GM19351 (cell line): Measurements from ENCODE around the gene USP8.
"Not testable (repeated sequence)": the region's sequence is repeated elsewhere in the genome, so short reads cannot be mapped to it uniquely, and the experiment has no call there.

Experiments
- ATAC-seq: cut with Tn5 transposase; IDR thresholded peaks from one replicate; pipeline ENCODE4 v1.9.1; 2021; ENCODE audit warnings: mild to moderate bottlenecking, moderate library complexity; ENCODE audit not compliant: unreplicated experiment

Gene USP8

DNA sequence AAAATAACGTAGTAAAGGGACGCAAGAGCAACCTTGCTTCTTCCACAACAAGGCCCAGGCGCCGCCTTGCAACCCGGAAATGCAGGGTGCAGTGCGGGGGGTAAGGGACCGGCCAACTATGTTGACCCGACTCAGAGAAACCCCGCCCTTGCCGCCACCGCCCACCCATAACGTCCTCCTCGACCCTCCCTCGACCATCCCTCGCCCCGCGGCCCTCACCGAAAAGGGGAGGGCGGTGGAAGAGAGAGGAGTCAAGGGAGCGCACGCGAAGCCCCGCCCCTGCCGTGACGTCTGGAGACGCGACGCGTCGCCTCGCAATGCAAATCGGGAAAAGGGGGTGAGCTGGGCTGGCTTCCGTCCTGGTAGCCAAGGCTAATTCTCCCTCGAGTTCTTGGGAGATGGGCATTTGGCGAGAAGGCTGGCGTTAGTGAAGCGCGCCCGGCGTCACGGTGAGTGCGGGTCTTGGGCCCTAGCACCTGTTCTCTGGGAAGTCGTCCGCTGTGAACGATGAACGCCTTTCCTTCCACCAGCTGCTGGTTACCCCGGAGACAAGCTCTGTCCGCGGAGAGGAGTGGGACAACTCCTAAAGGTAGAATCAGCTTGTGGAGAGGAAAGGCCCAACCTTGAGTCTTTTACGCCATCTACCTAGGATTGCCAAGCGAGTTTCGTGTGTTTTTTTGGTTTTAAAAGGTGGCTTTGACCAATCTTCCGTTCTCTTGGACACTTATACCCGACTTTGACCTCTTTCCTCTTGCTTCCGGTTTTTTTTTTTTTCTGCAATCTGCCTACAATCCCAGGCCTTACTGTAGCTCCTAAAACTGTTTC, at the start of gene USP8:
Gene USP8 (plus strand): TSS at position 340 of the 825 bp plus-strand sequence. CDS start 14,669 bp downstream, outside the sequence.
- ATAC-seq = peak; percentile 94

DNA sequence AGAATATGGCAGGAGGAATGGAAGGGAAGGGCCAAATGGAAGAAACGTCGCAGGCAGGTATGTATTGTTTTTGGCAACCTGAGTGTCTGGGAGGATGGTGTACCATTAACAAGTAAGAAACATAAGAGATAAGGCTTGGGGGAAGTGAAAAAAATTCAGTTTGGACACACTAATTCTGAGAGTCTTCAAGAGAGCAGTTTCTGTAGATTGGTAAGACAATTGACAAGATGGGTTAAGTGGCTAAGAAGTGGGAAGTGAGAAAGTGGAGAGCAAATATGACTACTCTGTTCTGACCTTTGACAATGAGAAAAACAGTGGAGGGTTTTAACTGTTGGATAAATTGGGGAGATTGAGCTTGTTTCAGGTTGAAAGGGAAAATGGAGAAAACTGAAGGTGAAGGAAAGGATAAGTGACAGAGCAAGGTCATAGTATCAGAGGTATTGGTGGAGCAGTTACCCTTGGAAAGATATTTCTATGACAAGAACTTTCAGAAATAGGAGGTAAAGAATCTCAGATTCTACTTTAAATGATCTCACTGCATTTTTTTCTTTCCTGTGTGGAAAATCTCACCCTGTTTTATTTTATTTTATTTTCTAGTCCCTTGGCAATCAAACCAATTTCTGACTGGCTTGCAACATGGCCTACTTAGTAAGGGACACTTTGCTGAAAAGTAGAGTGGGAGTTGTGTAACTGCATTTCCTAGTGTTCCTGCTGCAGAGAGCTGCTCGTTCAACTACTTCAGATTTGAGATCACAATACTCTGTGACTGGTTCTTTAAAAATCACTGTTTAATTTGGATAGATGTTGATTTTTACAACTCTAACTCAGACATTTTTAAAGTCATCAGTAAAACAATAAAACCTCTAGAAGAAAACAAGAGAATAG, 46.1 kb upstream of the USP8 start:
- peak; percentile 98 for ATAC-seq

DNA sequence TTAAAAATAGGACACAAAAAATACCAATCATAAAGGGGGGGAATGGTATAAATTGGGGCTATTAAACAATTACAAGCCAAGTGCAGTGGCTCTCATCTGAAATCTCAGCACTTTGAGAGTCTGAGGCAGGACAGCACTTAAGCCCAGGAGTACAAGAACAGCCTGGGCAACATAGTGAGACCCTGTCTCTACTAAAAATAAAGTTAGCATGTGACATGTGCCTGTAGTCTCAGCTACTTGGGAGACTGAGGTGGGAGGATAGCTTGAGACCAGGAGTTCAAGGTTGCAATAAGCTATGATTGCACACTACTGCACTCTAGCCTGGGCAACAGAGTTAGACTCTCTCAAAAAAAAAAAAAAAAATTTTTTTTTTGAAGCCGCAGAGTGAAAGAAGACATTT, 45.4 kb upstream of the USP8 start:
- no peak for ATAC-seq

DNA sequence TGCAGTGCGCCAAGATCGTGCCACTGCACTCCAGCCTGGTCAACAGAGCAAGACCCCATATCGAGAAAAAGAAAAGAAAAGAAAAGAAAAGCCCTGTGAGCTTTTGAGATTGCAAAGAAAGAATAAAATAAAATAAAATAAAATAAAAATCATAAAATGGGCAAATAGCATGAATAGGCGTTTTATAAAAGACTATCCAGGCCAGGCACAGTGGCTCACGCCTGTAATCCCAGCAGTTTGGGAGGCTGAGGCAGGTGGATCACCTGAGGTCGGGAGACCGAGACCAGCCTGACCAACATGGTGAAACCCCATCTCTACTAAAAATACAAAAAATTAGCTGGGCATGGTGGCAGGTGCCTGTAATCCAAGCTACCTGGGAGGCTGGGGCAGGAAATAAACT, 44.8 kb upstream of the USP8 start:
- ATAC-seq = not testable (repeated sequence)

DNA sequence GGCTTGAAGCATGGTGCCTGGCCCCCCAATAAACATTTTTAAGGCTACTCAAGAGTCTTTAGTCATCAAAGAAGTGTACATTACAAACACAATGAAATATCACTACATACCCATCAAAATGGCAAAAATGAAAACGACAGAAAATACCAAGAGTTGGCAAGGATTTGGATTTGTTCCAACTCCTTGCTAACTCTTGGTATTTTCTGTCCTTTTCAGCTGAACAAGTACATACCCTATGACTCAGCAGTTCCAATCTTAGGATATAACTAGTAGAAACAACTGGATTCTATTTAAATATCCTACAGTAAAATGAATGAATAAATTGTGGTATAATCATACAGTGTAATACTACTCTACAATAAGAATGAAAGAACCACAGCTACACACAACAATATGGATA, 44.1 kb upstream of the USP8 start:
- ATAC-seq = no peak

DNA sequence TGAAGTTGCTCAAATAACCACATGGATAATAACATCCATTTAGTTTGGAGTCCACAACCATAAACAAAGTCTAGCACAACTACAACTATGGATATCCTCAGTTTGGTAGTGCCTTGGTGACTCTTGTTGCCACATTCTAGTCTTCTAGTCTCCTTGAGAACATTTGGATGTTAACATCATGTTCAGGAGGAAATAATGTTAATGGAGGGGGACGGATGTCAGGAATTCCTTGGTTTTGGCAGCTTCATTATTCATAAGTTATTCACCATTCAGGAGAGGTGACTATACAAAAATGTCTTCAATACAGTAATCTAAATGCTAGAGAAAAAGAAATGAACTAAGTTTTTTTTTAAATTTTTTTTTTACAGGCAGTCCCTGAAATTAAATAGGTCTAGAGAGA, 42.8 kb upstream of the USP8 start:
- ATAC-seq = no peak

DNA sequence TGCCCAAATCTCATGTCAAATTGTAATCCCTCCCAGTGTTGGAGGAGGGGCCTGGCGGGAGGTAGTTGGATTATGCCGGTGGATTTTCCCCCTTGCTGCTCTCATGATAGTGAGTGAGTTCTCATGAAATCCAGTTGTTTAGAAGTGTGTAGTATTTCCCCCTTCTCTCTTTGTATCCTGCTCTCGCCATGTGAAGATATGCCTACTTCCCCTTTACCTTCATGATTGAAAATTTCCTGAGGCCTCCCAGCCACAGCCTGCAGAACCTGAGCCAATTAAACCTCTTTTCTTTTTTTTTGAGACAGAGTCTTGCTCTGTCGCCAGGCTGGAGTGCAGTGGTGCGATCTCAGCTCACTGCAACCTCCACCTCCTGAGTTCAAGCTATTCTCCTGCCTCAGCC, 41.8 kb upstream of the USP8 start:
- ATAC-seq = not testable (repeated sequence)

DNA sequence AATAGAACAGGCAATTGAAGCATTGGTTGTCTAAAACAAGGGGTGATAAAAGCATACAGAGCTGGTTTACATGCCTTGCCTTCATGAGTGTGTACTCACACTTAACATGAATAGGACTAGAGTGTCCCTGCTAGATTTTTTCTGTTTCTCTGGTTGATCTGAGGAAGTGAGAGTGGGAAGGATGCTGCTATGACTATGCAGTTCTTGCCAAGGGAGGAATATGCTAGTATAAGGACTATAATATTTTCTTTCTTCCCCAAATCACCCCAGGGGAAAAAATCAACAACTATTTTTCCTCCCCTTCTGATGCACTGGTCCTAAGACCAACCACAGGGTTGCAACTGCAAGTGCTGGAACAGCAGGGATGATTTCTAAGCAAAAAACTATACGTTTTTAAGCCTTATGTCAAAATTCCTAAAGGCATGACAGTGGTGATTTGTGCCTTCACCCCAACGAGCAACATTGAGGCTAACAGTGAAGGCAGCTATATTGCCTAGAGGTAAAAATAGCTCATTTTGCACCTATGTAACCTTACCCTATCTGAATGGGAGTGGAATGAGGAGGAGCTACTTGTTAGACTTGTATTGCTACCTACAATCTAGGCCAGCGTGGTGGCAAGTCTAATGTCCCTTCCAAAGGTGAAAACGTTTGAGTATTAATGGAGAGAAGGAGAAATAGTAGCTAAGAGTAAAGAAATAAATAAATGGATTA, 33.5 kb upstream of the USP8 start:
- ATAC-seq = peak; percentile 82

DNA sequence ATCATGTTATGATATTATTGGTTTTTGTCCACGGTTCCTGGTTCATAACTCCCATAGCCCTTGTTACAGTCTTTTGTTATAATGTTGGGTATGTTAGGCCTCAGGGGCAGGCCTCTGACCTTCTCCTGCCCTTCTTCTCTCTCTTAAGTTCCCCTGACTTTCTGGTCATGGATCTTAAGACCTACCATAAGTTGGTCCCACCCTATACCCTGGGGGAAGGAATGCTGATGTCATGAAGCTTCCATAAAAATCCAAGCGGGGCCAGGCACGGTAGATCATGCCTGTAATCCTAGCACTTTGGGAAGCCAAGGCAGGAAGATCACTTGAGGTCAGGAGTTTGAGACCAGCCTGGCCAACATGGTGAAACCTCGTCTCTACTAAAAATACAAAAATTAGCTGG, 32.6 kb upstream of the USP8 start:
- not testable (repeated sequence) for ATAC-seq

DNA sequence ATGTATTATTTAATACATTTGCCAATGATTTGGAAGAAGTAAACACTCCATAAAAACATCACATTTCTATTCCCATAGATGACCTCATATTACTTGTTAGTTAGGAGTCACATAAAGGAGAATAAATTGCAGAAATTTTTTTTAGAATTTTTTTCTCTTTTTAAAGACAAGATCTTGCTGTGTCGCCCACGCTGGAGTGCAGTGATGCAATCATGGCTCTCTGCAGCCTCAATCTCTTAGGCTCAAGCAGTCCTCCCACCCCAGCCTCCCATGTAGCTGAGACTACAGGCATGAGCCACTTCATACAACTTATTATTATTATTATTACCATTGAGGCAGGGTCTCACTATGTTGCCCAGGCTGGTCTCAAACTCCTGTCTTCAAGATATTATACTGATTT, 12.3 kb upstream of the USP8 start:
- ATAC-seq = no peak

DNA sequence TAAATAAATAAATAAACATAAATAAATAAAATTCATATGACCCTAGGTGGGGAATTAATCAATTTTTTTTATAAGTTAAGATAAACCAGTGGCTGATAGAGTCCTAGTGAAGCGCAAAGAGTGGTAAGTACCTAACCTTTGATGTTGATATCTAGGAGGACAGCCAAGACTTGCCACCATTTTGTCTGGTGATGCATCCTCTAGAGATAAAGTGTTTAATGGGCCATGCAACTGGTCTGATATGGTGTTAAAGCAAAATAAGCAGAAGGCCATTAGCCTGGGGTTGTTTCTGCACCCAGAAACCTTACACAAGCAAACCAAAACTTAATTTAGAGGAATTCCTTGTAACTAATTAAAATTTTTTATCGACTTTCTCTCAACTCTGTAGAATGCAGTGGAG, 9.6 kb upstream of the USP8 start:
- ATAC-seq = no peak

DNA sequence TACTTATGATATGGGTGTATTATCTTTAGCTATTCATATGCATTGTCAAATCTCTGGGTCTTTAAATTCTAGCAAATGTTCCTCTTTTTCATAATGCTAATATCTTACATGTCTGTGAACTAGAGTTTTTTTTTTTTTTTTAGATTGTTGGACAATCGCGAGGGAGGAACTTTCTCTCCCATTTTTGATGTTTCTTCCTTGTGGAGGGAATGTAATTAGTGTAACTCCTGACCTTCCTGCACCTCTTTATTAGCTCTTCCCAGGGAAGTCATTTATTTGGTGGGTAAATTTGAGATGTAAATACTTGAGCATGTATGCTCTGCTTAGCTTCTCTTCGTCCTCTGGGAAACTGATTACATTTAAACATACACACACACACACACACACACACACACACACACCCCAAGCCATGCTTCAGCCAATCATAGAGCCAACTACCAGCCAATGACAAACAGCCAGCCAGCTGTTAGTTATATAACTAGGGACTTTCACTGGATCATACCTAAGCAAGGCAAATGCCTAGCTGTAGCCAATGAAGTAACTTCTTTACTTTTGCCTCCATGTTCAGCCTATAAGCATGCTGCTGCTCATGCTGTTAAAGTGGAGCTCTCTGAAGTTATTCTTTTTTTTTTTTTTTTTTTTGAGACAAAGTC, 8.3 kb upstream of the USP8 start:
- no peak for ATAC-seq

DNA sequence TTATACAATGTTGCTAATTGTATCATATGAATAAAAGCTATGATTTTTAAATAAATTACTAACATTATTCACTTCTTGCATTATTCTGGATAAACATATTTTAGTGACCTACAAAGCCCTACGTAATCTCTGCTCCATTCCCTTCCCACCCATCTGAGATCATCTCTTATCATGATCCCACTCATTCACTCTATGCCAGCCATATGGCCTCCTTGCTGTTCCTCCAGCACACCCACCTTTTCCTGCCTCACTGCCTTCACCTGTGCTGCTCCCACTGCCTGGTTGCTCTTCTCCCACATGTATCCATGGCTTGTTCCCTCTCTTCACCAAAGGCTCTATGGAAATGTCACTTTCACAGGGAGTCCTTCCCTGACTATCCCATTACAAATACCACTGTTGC, 7.3 kb upstream of the USP8 start:
- no peak for ATAC-seq

DNA sequence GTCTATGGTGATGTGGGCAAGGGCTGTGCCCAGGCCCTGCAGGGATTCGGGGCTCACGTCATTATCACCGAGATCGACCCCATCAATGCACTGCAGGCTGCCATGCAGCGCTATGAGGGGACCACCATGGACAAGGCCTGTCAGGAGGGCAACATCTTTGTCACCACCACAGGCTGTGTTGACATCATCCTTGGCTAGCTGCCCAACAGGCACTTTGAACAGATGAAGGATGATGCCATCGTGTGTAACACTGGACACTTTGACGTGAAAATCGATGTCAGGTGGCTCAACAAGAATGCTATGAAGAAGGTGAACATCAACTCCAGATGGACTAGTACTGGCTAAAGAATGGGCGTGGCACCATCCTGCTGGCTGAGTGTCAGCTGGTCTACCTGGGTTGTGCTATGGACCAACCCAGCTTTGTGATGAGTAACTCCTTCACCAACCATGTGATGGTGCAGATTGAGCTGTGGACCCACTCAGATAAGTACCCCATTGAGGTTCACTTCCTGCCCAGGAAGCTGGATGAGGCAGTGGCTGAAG, 6.1 kb upstream of the USP8 start:
- no peak for ATAC-seq

DNA sequence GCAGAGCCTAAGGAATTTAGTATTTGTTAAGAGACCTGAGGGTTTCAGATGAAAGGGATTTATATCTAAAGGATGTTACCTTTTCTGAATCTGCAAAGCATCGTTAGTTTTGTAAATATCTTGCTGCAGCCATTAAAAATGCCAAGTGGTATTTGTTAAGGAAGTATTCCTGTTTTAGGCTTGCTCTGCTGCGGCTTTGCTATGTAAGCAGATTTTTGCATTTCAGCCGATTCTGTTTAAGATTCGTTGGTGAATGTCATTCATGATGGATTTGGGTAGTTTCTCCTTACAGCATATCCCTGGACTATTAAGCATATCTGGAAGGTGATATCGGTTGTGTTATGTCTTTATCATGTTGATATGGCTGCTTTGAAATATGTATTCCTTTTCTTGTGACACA, 1.0 kb downstream of the USP8 start:
- ATAC-seq = no peak

DNA sequence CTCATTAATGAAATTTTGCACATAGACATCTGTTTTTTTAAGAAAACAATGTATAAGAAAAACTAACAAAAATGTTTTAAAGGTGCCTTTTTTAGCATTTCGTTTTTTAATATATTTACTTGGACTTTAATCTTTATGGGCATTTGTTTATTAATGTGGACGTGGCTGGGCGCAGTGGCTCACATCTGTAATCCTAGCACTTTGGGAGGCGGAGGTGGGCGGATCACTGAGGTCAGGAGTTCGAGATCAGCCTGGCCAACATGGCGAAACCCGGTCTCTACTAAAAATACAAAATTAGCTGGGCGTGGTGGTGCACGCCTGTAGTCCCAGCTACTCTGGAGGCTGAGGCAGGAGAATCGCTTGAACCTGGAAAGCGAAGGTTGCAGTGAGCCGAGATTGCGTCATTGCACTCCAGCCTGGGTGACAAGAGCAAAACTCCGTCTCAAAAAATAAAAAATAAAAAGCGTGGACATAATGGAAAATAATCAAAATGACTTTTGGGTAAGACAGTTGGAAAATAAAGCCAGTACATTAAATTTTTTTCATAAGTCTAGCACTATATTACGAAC, 1.6 kb downstream of the USP8 start:
- not testable (repeated sequence) for ATAC-seq

DNA sequence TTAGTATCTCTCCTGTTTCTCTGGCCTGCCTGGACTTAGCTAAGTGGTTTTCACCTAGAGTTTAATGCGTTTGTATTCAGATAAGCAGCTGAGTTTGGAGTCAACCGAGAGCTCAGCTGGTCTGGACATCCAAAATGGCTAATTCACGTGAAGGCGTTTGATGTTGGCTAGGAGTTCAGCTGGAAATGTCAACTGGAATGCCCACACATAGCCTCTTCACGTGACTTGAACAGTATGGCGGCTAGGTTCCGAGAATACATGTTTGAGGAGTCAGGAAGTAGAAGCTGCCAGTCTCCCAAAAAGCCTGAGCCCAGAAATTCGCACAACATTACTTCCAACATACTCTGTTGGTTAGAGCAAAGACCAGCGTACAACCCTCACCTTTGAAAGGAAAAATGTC, 2.2 kb downstream of the USP8 start:
- ATAC-seq = no peak

DNA sequence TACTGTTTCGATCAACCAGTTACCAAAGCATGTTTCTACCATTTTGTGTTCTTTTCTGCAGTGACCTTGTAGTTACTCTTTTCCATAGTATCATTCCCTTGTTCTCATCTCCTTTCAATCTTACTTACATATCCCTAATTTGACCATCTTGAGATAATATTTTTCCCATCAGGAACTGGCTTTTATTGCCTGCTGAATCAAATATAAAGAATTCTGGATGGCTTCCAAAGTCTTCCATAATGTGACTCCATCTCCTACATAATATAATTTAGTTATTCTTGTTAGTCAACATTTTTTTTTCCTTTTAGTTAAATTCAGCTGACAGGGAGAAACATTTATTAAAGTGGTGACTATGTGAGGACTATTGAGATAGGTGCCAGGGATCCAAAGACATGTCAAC, 7.0 kb downstream of the USP8 start:
- no peak for ATAC-seq

DNA sequence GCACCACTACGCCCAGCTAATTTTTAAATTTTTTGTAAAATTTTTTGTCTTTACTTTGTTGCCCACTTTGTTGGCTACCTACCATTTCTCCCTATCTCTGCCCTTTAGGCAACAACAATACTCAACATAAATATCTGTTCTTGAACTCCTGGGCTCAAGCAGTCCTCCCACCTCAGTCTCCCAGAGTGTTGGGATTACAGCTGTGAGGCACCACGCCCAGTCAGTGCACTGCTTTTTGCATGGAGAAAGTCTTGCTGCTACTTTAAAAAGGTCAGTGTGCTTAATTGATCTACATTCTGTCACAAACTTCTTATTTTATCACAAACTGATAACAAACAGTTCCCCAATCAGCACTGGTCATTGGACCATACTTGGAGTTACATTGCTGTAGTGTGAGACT, 8.0 kb downstream of the USP8 start:
- ATAC-seq = no peak

DNA sequence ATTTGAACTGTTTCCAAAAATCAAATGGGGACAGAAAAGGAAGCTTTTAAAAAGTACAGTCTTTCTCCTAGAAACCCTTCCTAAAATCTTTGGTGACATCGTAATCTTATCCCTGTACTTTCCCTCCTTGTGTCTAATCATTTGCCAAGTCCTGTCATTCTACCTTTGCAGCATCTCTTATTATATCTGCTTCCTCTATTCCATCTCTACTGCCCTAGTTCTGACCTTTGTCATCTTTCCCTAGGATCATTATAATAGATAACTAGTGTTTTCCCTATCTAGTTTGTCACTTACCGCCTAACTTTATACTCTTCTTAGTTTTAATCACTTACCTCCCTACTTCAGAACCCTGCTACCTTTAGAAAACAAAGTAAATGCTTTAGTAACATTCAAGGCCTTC, 11.6 kb downstream of the USP8 start:
- ATAC-seq = no peak
